GM21381 (cell line): ENCODE measurements around the gene ERN1.

Experiments
- ATAC-seq: cut with Tn5 transposase; IDR thresholded peaks from one replicate; pipeline ENCODE4 v1.9.1; 2021; ENCODE audit warnings: mild to moderate bottlenecking, moderate library complexity; ENCODE audit not compliant: unreplicated experiment

Gene ERN1

GRCh38 chr17:63993368-63993985 lies 136.5 kb downstream of the ERN1 start:
- no peak for ATAC-seq

DNA sequence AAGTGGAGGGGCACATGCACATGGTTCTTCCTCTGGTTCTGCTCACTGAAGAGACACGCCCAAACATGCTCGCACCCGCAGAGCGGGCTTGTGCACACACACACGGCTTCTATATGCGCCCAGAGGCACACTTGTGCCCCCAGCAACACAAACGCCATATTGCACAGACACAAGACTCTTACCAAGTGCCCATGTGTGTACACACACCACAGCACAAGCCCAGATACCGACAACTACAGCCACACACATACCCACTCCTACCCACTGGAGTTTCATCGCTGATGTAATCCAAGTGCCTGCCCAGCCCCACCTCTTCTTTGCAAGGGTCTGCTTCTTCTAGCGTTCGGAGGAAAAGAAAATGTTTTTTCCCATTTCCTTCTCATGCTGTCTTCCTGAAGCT lies 138.3 kb downstream of the ERN1 start:
- ATAC-seq: no peak

- ATAC-seq: no peak
These were observed 140.2 kb downstream of the ERN1 start for GRCh38 chr17:63989622-63990345.
